ENCODE measurements around the gene SMCO1. TPM values are rescaled to one million over a fixed set of nuclear protein-coding genes. Genes with fewer than 3 reads are reported as not detected.

SMCO1 gene
- total RNA-seq, 1 donor from 2014 or later = not detected

DNA sequence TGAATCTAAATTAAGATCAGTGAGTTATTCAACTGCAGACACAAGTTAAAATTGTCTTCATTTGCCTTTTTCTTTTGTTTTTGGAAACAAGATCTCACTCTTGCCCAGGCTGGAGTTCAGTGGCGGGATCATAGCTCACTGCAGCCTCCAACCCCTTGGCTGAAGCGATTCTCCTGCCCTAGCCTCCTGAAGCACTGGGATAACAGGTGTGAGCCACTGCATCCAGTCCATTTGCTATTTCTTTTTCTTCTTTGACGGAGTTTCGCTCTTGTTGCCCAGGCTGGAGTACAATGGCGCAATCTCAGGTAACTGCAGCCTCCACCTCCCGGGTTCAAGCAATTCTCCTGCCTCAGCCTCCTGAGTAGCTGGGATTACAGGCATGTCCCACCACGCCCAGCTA lies 21.9 kb downstream of the SMCO1 start:
- Mint-ChIP-seq H3K9me3 (ENCODE audit: unreplicated experiment) (no peaks in the 10 kb centered on the region), H3K27me3 (ENCODE audit: unreplicated experiment) (no peaks in the 10 kb centered on the region), H3K4me1 (ENCODE audit: unreplicated experiment) (no peaks in the 10 kb centered on the region), H3K27ac (ENCODE audit: unreplicated experiment) (no peak overlapping the region), H3K4me3 (ENCODE audit: unreplicated experiment) (no peak overlapping the region), H3K36me3 (ENCODE audit: low read depth, unreplicated experiment) (no peaks in the 10 kb centered on the region)
- TF ChIP-seq, protein P1, sequence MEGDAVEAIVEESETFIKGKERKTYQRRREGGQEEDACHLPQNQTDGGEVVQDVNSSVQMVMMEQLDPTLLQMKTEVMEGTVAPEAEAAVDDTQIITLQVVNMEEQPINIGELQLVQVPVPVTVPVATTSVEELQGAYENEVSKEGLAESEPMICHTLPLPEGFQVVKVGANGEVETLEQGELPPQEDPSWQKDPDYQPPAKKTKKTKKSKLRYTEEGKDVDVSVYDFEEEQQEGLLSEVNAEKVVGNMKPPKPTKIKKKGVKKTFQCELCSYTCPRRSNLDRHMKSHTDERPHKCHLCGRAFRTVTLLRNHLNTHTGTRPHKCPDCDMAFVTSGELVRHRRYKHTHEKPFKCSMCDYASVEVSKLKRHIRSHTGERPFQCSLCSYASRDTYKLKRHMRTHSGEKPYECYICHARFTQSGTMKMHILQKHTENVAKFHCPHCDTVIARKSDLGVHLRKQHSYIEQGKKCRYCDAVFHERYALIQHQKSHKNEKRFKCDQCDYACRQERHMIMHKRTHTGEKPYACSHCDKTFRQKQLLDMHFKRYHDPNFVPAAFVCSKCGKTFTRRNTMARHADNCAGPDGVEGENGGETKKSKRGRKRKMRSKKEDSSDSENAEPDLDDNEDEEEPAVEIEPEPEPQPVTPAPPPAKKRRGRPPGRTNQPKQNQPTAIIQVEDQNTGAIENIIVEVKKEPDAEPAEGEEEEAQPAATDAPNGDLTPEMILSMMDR (IDR thresholded peaks at IDR 0.05; ENCODE audit: unreplicated experiment) = no peak
- DNase-seq (ENCODE audit: low spot score) = no peak

DNA sequence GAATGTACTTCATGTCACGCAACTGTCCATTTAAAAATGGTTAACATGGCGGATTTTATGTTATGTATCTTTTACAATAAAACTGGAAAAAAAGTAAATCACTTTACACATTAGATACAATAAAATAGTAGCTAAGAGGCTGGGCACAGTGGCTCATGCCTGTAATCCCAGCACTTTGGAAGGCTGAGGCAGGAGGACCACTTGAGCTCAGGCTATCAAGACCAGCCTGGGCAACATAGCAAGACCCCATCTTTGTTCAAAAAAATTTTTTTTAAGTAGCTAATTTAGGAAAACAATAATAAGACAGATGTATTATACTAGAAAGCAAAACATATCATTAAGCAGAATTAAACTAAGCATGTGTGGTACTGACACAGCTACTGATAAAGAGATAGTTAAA lies 23.1 kb downstream of the SMCO1 start:
- no peaks in the 10 kb centered on the region for H3K4me1 Mint-ChIP-seq (ENCODE audit: unreplicated experiment)
- DNase-seq (ENCODE audit: low spot score) = no peak
- H3K27ac Mint-ChIP-seq (ENCODE audit: unreplicated experiment) = no peak overlapping the region
- H3K36me3 Mint-ChIP-seq (ENCODE audit: low read depth, unreplicated experiment) = peaks cover 5% of the 10 kb centered on the region
- TF ChIP-seq, protein P1 (IDR thresholded peaks at IDR 0.05; ENCODE audit: unreplicated experiment) = no peak
- H3K4me3 Mint-ChIP-seq (ENCODE audit: unreplicated experiment) = no peak overlapping the region
- no peaks in the 10 kb centered on the region for H3K9me3 Mint-ChIP-seq (ENCODE audit: unreplicated experiment)
- no peaks in the 10 kb centered on the region for H3K27me3 Mint-ChIP-seq (ENCODE audit: unreplicated experiment)

DNA sequence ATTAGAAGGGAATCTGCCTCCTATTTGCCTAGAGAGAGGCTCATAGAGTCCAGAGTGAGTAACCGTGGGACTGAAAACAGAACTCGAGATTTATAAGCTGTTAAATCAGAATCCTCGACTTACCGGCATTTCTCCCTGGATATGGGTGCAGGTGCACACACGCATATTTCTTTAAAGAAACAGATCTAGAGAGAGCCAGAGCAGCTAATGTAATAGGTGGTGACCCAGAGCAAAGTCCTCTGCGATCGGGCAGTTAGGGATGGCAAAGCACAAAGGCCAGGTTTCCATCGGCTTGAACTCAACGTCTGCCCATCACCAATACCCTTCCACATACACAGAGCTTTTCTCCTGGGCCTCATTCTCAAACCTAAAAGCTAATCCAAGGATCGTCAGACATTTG lies 25.4 kb downstream of the SMCO1 start:
- peaks cover 9% of the 10 kb centered on the region for H3K36me3 Mint-ChIP-seq (ENCODE audit: low read depth, unreplicated experiment)
- no peaks in the 10 kb centered on the region for H3K4me1 Mint-ChIP-seq (ENCODE audit: unreplicated experiment)
- no peaks in the 10 kb centered on the region for H3K9me3 Mint-ChIP-seq (ENCODE audit: unreplicated experiment)
- H3K4me3 Mint-ChIP-seq (ENCODE audit: unreplicated experiment) = no peak overlapping the region
- TF ChIP-seq, protein P1 (IDR thresholded peaks at IDR 0.05; ENCODE audit: unreplicated experiment) = no peak
- H3K27ac Mint-ChIP-seq (ENCODE audit: unreplicated experiment) = no peak overlapping the region
- no peaks in the 10 kb centered on the region for H3K27me3 Mint-ChIP-seq (ENCODE audit: unreplicated experiment)
- no peak for DNase-seq (ENCODE audit: low spot score)

DNA sequence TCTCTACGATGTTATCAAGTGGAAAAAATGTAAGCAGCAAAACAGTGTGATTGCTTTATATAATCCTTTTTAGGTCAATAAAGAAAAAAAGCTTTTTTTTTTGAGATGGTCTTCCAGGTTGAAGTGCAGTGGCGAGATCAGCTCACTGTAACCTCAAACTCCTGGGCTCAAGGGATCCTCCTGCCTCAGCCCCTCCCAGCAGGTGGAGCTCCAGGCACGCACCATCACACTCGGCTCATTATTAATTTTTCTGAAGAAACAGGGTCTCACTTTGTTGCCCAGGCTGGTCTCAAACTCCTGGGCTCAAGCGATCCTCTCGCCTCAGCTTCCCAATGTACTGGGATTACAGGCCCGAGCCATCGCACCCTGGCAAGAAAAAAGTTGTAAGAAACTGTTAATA lies 28.9 kb downstream of the SMCO1 start:
- Mint-ChIP-seq H3K4me3 (ENCODE audit: unreplicated experiment) (peak overlapping the region; percentile 34), H3K36me3 (ENCODE audit: low read depth, unreplicated experiment) (peaks cover 17% of the 10 kb centered on the region), H3K27ac (ENCODE audit: unreplicated experiment) (peak overlapping the region; percentile 57)

DNA sequence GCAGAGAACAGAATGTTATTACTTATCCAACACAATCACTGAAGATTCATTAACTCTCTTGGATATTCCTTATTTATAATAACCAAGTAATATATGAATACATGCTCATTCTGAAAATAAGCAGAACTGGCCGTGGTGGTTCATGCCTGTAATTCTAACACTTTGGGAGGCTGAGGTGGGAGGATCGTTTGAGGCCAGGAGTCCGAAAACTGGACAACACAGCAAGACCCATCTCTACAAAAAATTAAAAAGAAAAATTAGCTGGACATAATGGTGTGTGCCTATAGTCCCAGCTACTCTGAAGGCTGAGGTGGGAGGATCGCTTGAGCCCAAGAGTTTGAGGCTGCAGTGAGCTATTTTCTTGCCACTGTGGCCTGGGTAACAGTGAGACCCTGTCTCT lies 37.5 kb downstream of the SMCO1 start:
- Mint-ChIP-seq H3K36me3 (ENCODE audit: low read depth, unreplicated experiment) (peaks cover 23% of the 10 kb centered on the region), H3K4me3 (ENCODE audit: unreplicated experiment) (no peak overlapping the region), H3K27ac (ENCODE audit: unreplicated experiment) (no peak overlapping the region), H3K9me3 (ENCODE audit: unreplicated experiment) (no peaks in the 10 kb centered on the region), H3K27me3 (ENCODE audit: unreplicated experiment) (no peaks in the 10 kb centered on the region), H3K4me1 (ENCODE audit: unreplicated experiment) (no peaks in the 10 kb centered on the region)
- DNase-seq (ENCODE audit: low spot score) = no peak
- TF ChIP-seq, protein P1 (IDR thresholded peaks at IDR 0.05; ENCODE audit: unreplicated experiment) = no peak

More for the DNA sequence above, 28.9 kb downstream of the SMCO1 start:
- Mint-ChIP-seq H3K4me1 (ENCODE audit: unreplicated experiment) (no peaks in the 10 kb centered on the region), H3K27me3 (ENCODE audit: unreplicated experiment) (no peaks in the 10 kb centered on the region), H3K9me3 (ENCODE audit: unreplicated experiment) (no peaks in the 10 kb centered on the region)
- TF ChIP-seq, protein P1 (IDR thresholded peaks at IDR 0.05; ENCODE audit: unreplicated experiment) = no peak
- peak; percentile 12 for DNase-seq (ENCODE audit: low spot score)

All from endothelial cell (in vitro differentiated cells).